HL-60 (cell line): Measurements from ENCODE around the gene GPR108.

Experiments
- CTCF ChIP-seq: IDR thresholded peaks from one replicate; pipeline ENCODE4 v1.5.1; 2011; ENCODE audit warnings: low read length, control low read depth, inconsistent platforms; ENCODE audit not compliant: insufficient read depth
- GABPA ChIP-seq: IDR thresholded peaks from 2 replicates; pipeline ENCODE4 v1.6.1; 2012; ENCODE audit warnings: low read depth
- POLR2AphosphoS5 ChIP-seq: IDR thresholded peaks from 2 replicates; pipeline ENCODE4 v1.6.1; 2012; ENCODE audit warnings: low read depth
- REST ChIP-seq: IDR thresholded peaks from 2 replicates; pipeline ENCODE4 v1.6.1; 2012; ENCODE audit warnings: low read depth; ENCODE audit not compliant: insufficient replicate concordance

GRCh38 chr19:6690160-6690885 is 47.1 kb downstream of the GPR108 start:
- no peak for TF ChIP-seq CTCF
- no peak for TF ChIP-seq POLR2AphosphoS5
- no peak for TF ChIP-seq REST
- TF ChIP-seq GABPA, result no peak
